IPS-18a (cell line): ENCODE measurements around the gene KCNH1.
"Not testable (repeated sequence)": the region's sequence is repeated elsewhere in the genome, so short reads cannot be mapped to it uniquely, and the experiment has no call there.

ENCODE experiments used
- H3K27ac ChIP-seq: one replicate; pipeline ENCODE4 v1.5.1; 2013; ENCODE audit warnings: low read length
- H3K27me3 ChIP-seq: one replicate; pipeline ENCODE4 v1.6.1; 2013; ENCODE audit warnings: mild to moderate bottlenecking, low read length; ENCODE audit not compliant: control insufficient read depth, insufficient read depth
- H3K36me3 ChIP-seq: one replicate; pipeline ENCODE4 v1.6.1; 2013; ENCODE audit warnings: low read depth, low read length; ENCODE audit not compliant: control insufficient read depth
- H3K4me1 ChIP-seq: one replicate; pipeline ENCODE4 v1.6.1; 2013; ENCODE audit warnings: low read depth, low read length; ENCODE audit not compliant: control insufficient read depth
- H3K4me3 ChIP-seq: one replicate; pipeline ENCODE4 v1.5.1; 2013; ENCODE audit warnings: low read length
- H3K9ac ChIP-seq: one replicate; pipeline ENCODE4 v1.6.1; 2013; ENCODE audit warnings: mild to moderate bottlenecking, low read length, moderate library complexity
- H3K9me3 ChIP-seq: one replicate; pipeline ENCODE4 v1.6.1; 2013; ENCODE audit warnings: low read depth, low read length; ENCODE audit not compliant: control insufficient read depth

Gene KCNH1

GRCh38 chr1:210661520-210661919 lies 472.4 kb downstream of the KCNH1 start:
- not testable (repeated sequence) for H3K9ac ChIP-seq, H3K4me1 ChIP-seq, H3K36me3 ChIP-seq, H3K9me3 ChIP-seq, H3K27me3 ChIP-seq, H3K27ac ChIP-seq, H3K4me3 ChIP-seq

- H3K4me1 ChIP-seq: no peaks in the 10 kb centered on the region
These were observed 476.1 kb downstream of the KCNH1 start for GRCh38 chr1:210657806-210658205.

GRCh38 chr1:210655511-210655910 lies 478.4 kb downstream of the KCNH1 start:
- no peaks in the 10 kb centered on the region for H3K36me3 ChIP-seq
- H3K4me1 ChIP-seq: no peaks in the 10 kb centered on the region
- H3K9me3 ChIP-seq: no peaks in the 10 kb centered on the region
- no peak overlapping the region for H3K4me3 ChIP-seq
- no peak overlapping the region for H3K27ac ChIP-seq
- H3K27me3 ChIP-seq: no peaks in the 10 kb centered on the region
- no peak overlapping the region for H3K9ac ChIP-seq

More at GRCh38 chr1:210657806-210658205, 476.1 kb downstream of the KCNH1 start:
- no peaks in the 10 kb centered on the region for H3K36me3 ChIP-seq
- H3K9ac ChIP-seq: no peak overlapping the region
- no peaks in the 10 kb centered on the region for H3K27me3 ChIP-seq
- no peaks in the 10 kb centered on the region for H3K9me3 ChIP-seq
- no peak overlapping the region for H3K27ac ChIP-seq
- no peak overlapping the region for H3K4me3 ChIP-seq

DNA sequence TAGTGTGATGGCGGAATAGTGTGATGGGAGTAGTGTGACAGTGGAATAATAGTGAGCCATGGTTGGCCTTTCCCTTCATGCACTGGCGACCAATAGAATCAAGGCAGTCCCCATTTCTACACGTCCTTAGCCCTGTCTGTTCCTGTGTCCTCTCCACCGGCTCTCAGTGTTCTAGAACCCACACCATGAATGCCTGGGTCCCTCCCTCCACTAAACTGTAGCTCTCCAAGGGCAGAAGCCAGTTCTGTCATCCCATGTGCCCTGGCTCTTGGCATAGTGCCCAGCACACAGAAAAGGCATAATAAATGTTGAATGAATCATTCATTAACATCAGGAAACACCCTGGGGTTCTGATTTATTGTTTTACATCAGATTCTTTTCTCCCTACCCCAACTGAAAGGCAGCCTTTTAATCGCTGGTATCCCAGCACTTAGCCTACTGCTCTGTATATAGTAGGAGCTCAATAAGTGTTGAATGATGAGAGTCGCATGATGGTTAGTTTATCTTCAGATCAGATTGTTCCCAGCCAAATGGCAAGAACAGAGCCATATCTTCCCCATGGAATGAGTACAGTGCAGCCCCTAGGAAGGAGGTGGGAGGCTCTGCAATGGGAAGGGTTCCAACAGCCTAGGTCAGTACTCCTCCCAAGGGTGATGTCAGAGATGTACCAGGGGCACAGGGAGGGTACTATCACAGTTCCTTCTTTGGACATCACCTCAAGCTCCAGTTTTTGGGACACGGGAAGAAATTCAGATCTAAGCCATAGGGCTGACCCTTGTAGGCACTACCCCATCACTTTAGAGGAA lies 479.6 kb downstream of the KCNH1 start:
- no peak overlapping the region for H3K9ac ChIP-seq
- H3K4me1 ChIP-seq: no peaks in the 10 kb centered on the region
- H3K4me3 ChIP-seq: no peak overlapping the region
- H3K9me3 ChIP-seq: no peaks in the 10 kb centered on the region
- H3K36me3 ChIP-seq: no peaks in the 10 kb centered on the region
- H3K27me3 ChIP-seq: no peaks in the 10 kb centered on the region
- no peak overlapping the region for H3K27ac ChIP-seq

- no peak overlapping the region for H3K4me3 ChIP-seq
- no peaks in the 10 kb centered on the region for H3K4me1 ChIP-seq
- no peak overlapping the region for H3K27ac ChIP-seq
- no peaks in the 10 kb centered on the region for H3K9me3 ChIP-seq
- no peaks in the 10 kb centered on the region for H3K27me3 ChIP-seq
- H3K9ac ChIP-seq: no peak overlapping the region
- H3K36me3 ChIP-seq: no peaks in the 10 kb centered on the region
These were observed 480.2 kb downstream of the KCNH1 start for GRCh38 chr1:210653771-210654170.

DNA sequence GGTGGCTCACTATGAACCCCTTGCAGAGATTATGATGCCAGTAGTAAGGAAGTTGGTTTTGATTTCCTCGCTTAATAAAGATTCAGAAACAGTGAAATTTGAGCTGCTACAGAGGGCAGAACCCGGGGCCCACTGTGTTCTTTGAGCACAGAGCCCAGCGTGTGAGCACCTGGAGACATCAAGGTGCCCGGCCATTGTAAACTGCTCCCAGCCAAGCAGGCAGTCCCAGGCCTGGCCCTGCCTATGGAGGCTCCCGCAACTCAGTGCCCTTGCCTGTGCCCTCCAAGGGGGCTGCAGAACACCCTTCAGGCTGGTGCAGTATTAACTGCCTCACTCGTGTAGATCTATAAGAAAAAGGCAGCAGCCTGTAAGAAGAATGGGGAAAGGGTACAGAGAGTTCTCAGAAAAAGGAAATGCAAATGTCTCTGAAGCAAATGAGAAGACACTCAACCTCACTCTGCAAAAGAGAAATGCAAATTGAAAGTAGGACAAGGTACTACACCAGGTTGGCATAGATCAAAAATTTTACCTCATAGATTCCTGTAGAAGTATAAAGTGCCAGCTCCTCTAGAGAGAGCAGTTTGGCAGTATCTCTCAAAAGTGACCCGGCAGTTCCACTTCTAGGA lies 481.5 kb downstream of the KCNH1 start:
- Histone ChIP-seq H3K9me3 (no peaks in the 10 kb centered on the region), H3K36me3 (no peaks in the 10 kb centered on the region), H3K4me1 (no peaks in the 10 kb centered on the region), H3K9ac (no peak overlapping the region), H3K4me3 (no peak overlapping the region), H3K27me3 (no peaks in the 10 kb centered on the region), H3K27ac (no peak overlapping the region)

GRCh38 chr1:210650403-210650802 lies 483.5 kb downstream of the KCNH1 start:
- no peaks in the 10 kb centered on the region for H3K9me3 ChIP-seq
- H3K4me3 ChIP-seq: no peak overlapping the region
- no peaks in the 10 kb centered on the region for H3K27me3 ChIP-seq

DNA sequence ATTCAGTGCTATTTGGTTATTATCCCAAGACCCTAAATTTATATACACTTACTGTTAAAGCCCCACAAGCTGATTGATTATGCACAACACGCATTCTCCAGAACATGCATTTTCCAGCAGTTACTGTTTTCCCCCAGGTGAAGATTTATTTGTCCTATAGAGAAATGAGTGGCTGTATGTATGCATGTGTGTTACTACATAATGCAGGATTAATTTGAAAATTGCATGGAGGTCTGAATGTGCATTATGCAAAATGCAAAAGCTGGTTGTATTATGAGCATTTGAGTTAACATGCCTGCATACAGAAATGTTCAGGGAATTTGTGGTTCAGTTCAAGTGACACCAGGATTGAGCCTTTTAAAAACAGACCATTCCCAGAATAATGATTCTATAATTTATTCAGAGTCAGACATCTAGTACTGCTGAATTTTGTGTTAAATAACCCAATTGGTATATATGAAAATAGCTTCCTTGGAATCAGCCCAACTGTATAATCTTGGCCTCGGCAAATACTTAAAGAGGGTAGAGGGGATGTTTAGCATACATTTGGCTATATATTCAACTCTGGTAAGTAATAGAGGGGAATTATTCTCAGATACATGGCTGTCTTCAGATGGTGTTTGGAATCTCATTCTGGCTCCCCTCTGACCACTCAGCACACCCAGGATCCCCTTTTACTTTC lies 485.2 kb downstream of the KCNH1 start:
- H3K27me3 ChIP-seq: no peaks in the 10 kb centered on the region
- H3K27ac ChIP-seq: no peak overlapping the region
- no peaks in the 10 kb centered on the region for H3K9me3 ChIP-seq
- H3K9ac ChIP-seq: no peak overlapping the region
- no peaks in the 10 kb centered on the region for H3K4me1 ChIP-seq
- H3K36me3 ChIP-seq: no peaks in the 10 kb centered on the region
- H3K4me3 ChIP-seq: no peak overlapping the region

More at GRCh38 chr1:210650403-210650802, 483.5 kb downstream of the KCNH1 start:
- Histone ChIP-seq H3K4me1 (no peaks in the 10 kb centered on the region), H3K36me3 (no peaks in the 10 kb centered on the region), H3K9ac (no peak overlapping the region), H3K27ac (no peak overlapping the region)

DNA sequence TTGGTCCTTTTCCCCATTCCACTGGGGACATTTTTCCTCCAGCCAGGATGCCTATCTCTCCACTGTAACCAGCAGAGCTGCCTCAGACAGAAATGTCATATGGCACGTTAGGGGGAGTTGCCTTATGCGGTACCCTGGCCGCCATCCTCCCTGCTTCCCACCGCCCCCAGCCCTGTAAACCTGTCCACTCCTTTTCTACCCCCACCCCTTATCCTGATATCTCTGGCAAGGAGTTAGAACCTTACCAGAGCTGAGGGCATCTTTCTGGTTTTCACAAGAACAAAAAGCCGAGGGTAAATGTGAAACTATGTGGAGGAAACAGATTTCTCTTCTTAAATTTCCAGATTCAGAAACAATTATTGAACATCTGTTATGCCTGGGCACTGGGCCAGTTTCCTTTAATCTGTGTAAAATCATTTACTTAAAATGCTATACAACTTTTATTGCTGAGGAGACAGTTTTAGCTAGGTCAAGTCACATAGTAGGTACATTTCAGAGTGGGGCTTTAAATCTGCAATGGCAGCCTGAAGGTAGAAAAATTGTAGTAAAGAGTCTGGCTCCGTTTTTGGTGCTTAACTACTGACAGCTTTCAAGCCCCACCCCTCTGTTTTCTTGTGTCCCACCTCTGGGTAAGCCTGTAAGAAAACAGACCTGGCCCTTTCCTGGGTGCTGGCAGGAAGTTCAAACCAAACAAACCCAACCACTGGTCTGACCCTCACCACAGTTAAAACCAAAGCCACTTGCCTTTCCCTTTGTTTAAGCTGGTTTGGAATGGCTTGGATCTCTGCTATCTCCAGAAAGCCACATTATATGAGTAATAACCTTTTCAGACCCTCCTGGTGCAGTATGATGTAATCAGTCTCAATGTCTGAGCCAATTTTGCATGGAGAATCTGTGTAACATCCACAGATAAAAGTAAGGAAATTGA lies 486.3 kb downstream of the KCNH1 start:
- H3K27me3 ChIP-seq: no peaks in the 10 kb centered on the region
- no peak overlapping the region for H3K4me3 ChIP-seq
- H3K4me1 ChIP-seq: no peaks in the 10 kb centered on the region
- no peak overlapping the region for H3K27ac ChIP-seq
- H3K9ac ChIP-seq: no peak overlapping the region
- no peaks in the 10 kb centered on the region for H3K36me3 ChIP-seq
- H3K9me3 ChIP-seq: no peaks in the 10 kb centered on the region

- H3K4me1 ChIP-seq: no peaks in the 10 kb centered on the region
- no peak overlapping the region for H3K27ac ChIP-seq
- H3K36me3 ChIP-seq: no peaks in the 10 kb centered on the region
- no peaks in the 10 kb centered on the region for H3K27me3 ChIP-seq
- H3K4me3 ChIP-seq: no peak overlapping the region
- no peaks in the 10 kb centered on the region for H3K9me3 ChIP-seq
- no peak overlapping the region for H3K9ac ChIP-seq
These were observed 487.7 kb downstream of the KCNH1 start for GRCh38 chr1:210646258-210646616.
